Measurements from ENCODE around the gene NBL1.

Gene NBL1

GRCh38 chr1:19648689-19649088, 4.6 kb downstream of the NBL1 start:
- H3K27ac ChIP-seq = no peak overlapping the region
- no peak overlapping the region for H3K4me3 ChIP-seq (ENCODE audit: low read depth, low read length)

GRCh38 chr1:19650416-19651140, 6.5 kb downstream of the NBL1 start:
- no peaks in the 10 kb centered on the region for H3K9me3 ChIP-seq (ENCODE audit: control insufficient read depth, low read length)
- no peaks in the 10 kb centered on the region for H3K79me2 ChIP-seq
- no peaks in the 10 kb centered on the region for H3K4me1 ChIP-seq
- no peaks in the 10 kb centered on the region for H3K36me3 ChIP-seq (ENCODE audit: control insufficient read depth, insufficient read depth, low read length)
- no peaks in the 10 kb centered on the region for H3K27me3 ChIP-seq (ENCODE audit: control insufficient read depth, insufficient read depth, low read length)
- peak overlapping the region; percentile 38 for H2AFZ ChIP-seq
- no peak for TF ChIP-seq CTCF (IDR thresholded peaks at IDR 0.05)
- H3K27ac ChIP-seq = peak overlapping the region; percentile 29
- H3K4me2 ChIP-seq (ENCODE audit: low read length) = no peak overlapping the region
- no peak overlapping the region for H3K9ac ChIP-seq
- H3K4me3 ChIP-seq (ENCODE audit: low read depth, low read length) = no peak overlapping the region

More at GRCh38 chr1:19648689-19649088, 4.6 kb downstream of the NBL1 start:
- Histone ChIP-seq H3K79me2 (no peaks in the 10 kb centered on the region), H3K27me3 (ENCODE audit: control insufficient read depth, insufficient read depth, low read length) (no peaks in the 10 kb centered on the region), H3K9me3 (ENCODE audit: control insufficient read depth, low read length) (no peaks in the 10 kb centered on the region), H3K4me2 (ENCODE audit: low read length) (no peak overlapping the region), H3K9ac (no peak overlapping the region), H3K36me3 (ENCODE audit: control insufficient read depth, insufficient read depth, low read length) (no peaks in the 10 kb centered on the region), H3K4me1 (no peaks in the 10 kb centered on the region), H2AFZ (no peak overlapping the region)
- no peak for TF ChIP-seq CTCF (IDR thresholded peaks at IDR 0.05)

GRCh38 chr1:19651141-19651737, 7.1 kb downstream of the NBL1 start:
- Histone ChIP-seq H3K9me3 (ENCODE audit: control insufficient read depth, low read length) (no peaks in the 10 kb centered on the region), H3K27me3 (ENCODE audit: control insufficient read depth, insufficient read depth, low read length) (no peaks in the 10 kb centered on the region), H2AFZ (peak overlapping the region; percentile 38), H3K4me1 (no peaks in the 10 kb centered on the region), H3K4me3 (ENCODE audit: low read depth, low read length) (no peak overlapping the region), H3K9ac (no peak overlapping the region), H3K4me2 (ENCODE audit: low read length) (no peak overlapping the region), H3K36me3 (ENCODE audit: control insufficient read depth, insufficient read depth, low read length) (no peaks in the 10 kb centered on the region), H3K27ac (peak overlapping the region; percentile 29), H3K79me2 (no peaks in the 10 kb centered on the region)
- peak; percentile 54 for TF ChIP-seq CTCF (IDR thresholded peaks at IDR 0.05)

GRCh38 chr1:19654386-19654785, 10.3 kb downstream of the NBL1 start:
- TF ChIP-seq CTCF (IDR thresholded peaks at IDR 0.05) = no peak
- no peaks in the 10 kb centered on the region for H3K4me1 ChIP-seq
- no peaks in the 10 kb centered on the region for H3K9me3 ChIP-seq (ENCODE audit: control insufficient read depth, low read length)
- no peaks in the 10 kb centered on the region for H3K36me3 ChIP-seq (ENCODE audit: control insufficient read depth, insufficient read depth, low read length)
- H2AFZ ChIP-seq = no peak overlapping the region
- no peak overlapping the region for H3K27ac ChIP-seq
- no peaks in the 10 kb centered on the region for H3K79me2 ChIP-seq
- H3K9ac ChIP-seq = no peak overlapping the region
- no peak overlapping the region for H3K4me3 ChIP-seq (ENCODE audit: low read depth, low read length)
- no peak overlapping the region for H3K4me2 ChIP-seq (ENCODE audit: low read length)
- no peaks in the 10 kb centered on the region for H3K27me3 ChIP-seq (ENCODE audit: control insufficient read depth, insufficient read depth, low read length)

Data from parathyroid adenoma (tissue), 2 donors.